Measurements from ENCODE around the gene TNFRSF8. TPM values are rescaled to one million over a fixed set of nuclear protein-coding genes. Genes with fewer than 3 reads are reported as not detected.
A peak's percentile ranks its signal among the peaks of the same experiment; 100 is the strongest.

TNFRSF8 gene
- total and polyA plus RNA-seq, 9 of the 15 experiments (the other 6 are each of a cell fraction or from before 2014, with no cell fraction given): 3.5 to 38.4 (median 17.1) TPM

DNA sequence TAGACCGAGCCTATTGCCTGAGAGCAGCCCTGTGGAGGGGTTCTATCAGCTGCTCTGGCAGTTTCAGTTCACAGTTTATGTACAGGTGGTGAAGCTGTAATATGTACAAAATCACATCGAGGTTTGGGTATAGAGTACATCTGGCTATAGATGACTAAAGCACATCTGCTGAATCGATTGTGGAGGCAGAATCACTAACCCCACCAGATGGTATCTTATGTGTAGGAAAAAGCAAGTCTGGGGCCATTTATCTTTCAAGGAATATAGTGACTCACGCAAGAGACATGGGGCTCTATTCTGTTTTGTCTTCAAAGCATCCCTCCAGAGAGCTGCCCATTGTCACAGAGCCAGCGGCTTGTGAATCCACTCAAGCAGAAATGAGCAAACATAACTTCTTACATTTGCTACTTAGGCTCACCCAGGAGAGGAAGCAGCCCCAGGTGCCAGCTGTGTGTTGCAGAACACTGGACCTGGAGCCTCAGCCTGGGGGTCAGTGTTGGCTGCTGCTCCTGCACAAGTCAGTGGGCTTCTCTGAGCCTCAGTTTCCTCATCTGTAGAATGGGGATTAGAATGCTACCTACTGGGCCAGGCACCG, 22.5 kb upstream of the TNFRSF8 start (continued):
- TF ChIP-seq ZNF717 (CRISPR knock-in tag; IDR thresholded peaks at IDR 0.05): no peak
- peak; percentile 71; the same call in 1 of the 2 replicates for TF ChIP-seq SMARCA5 (IDR thresholded peaks at IDR 0.05)
- TF ChIP-seq SMARCA4 (IDR thresholded peaks at IDR 0.05): peak; percentile 81
- TF ChIP-seq TOE1 (IDR thresholded peaks at IDR 0.05; ENCODE audit: borderline replicate concordance): no peak
- no peak for TF ChIP-seq TOE1 (CRISPR knock-in tag; IDR thresholded peaks at IDR 0.05; ENCODE audit: borderline replicate concordance, low read depth)
- TF ChIP-seq, protein P1, sequence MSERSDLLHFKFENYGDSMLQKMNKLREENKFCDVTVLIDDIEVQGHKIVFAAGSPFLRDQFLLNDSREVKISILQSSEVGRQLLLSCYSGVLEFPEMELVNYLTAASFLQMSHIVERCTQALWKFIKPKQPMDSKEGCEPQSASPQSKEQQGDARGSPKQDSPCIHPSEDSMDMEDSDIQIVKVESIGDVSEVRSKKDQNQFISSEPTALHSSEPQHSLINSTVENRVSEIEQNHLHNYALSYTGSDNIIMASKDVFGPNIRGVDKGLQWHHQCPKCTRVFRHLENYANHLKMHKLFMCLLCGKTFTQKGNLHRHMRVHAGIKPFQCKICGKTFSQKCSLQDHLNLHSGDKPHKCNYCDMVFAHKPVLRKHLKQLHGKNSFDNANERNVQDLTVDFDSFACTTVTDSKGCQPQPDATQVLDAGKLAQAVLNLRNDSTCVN (CRISPR knock-in tag; IDR thresholded peaks at IDR 0.05): no peak
- TF ChIP-seq DDX20 (tag; IDR thresholded peaks at IDR 0.05; ENCODE audit: low read depth): 0 out of 2 replicates have a peak, but pooled peaks have one; percentile 6
- TF ChIP-seq, protein P2, sequence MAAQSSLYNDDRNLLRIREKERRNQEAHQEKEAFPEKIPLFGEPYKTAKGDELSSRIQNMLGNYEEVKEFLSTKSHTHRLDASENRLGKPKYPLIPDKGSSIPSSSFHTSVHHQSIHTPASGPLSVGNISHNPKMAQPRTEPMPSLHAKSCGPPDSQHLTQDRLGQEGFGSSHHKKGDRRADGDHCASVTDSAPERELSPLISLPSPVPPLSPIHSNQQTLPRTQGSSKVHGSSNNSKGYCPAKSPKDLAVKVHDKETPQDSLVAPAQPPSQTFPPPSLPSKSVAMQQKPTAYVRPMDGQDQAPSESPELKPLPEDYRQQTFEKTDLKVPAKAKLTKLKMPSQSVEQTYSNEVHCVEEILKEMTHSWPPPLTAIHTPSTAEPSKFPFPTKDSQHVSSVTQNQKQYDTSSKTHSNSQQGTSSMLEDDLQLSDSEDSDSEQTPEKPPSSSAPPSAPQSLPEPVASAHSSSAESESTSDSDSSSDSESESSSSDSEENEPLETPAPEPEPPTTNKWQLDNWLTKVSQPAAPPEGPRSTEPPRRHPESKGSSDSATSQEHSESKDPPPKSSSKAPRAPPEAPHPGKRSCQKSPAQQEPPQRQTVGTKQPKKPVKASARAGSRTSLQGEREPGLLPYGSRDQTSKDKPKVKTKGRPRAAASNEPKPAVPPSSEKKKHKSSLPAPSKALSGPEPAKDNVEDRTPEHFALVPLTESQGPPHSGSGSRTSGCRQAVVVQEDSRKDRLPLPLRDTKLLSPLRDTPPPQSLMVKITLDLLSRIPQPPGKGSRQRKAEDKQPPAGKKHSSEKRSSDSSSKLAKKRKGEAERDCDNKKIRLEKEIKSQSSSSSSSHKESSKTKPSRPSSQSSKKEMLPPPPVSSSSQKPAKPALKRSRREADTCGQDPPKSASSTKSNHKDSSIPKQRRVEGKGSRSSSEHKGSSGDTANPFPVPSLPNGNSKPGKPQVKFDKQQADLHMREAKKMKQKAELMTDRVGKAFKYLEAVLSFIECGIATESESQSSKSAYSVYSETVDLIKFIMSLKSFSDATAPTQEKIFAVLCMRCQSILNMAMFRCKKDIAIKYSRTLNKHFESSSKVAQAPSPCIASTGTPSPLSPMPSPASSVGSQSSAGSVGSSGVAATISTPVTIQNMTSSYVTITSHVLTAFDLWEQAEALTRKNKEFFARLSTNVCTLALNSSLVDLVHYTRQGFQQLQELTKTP (IDR thresholded peaks at IDR 0.05; ENCODE audit: low read depth in 1 of 2, partially characterized antibody in 2 of 2): peak in 1 of 2 experiments; percentile 47
- TF ChIP-seq HDAC2 (IDR thresholded peaks at IDR 0.05): peak; percentile 75; the same call in 1 of the 2 replicates
- no peak for TF ChIP-seq CBX3 (IDR thresholded peaks at IDR 0.05; ENCODE audit: borderline replicate concordance in 1 of 2, low read length in 2 of 2)
- TF ChIP-seq NFXL1 (CRISPR knock-in tag; IDR thresholded peaks at IDR 0.05): no peak
- no peak for TF ChIP-seq ZNF23 (CRISPR knock-in tag; IDR thresholded peaks at IDR 0.05)
- peak; percentile 68; the same call in 1 of the 2 replicates for TF ChIP-seq KLF16 (IDR thresholded peaks at IDR 0.05)
- TF ChIP-seq, protein P3, sequence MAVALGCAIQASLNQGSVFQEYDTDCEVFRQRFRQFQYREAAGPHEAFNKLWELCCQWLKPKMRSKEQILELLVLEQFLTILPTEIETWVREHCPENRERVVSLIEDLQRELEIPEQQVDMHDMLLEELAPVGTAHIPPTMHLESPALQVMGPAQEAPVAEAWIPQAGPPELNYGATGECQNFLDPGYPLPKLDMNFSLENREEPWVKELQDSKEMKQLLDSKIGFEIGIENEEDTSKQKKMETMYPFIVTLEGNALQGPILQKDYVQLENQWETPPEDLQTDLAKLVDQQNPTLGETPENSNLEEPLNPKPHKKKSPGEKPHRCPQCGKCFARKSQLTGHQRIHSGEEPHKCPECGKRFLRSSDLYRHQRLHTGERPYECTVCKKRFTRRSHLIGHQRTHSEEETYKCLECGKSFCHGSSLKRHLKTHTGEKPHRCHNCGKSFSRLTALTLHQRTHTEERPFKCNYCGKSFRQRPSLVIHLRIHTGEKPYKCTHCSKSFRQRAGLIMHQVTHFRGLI (CRISPR knock-in tag; IDR thresholded peaks at IDR 0.05): no peak
